CD4-positive, CD25-positive, alpha-beta regulatory T cell (primary cell): Measurements from ENCODE around the gene LMO7. TPM values are rescaled to one million over a fixed set of nuclear protein-coding genes. Genes with fewer than 3 reads are reported as not detected.

Experiments used
- ATAC-seq, 2 donors: fragments of 150-1000 bp; cut with Tn5 transposase; one replicate each; pipeline ENCODE4 v1.10.0; 2021; ENCODE audit warnings: low read depth in 2 of 2, moderate number of reproducible peaks in 2 of 2, moderate library complexity in 1 of 2
- DNase-seq, 3 donors: peaks; one replicate each; pipeline versions ENCODE4 v3.0.0 to v3.0.0-alpha.2; 2012 to 2022; ENCODE audit warnings: mixed read lengths in 1 of 3
- H3K27ac ChIP-seq: one replicate; pipeline ENCODE4 v1.7.0; 2013; ENCODE audit warnings: mild to moderate bottlenecking, low read length; ENCODE audit not compliant: insufficient read depth, poor library complexity, severe bottlenecking
- H3K27me3 ChIP-seq: one replicate; pipeline ENCODE4 v1.7.0; 2013; ENCODE audit warnings: low read length; ENCODE audit not compliant: control insufficient read depth, insufficient read depth
- H3K36me3 ChIP-seq: one replicate; pipeline ENCODE4 v1.7.0; 2013; ENCODE audit warnings: mild to moderate bottlenecking, low read length, moderate library complexity; ENCODE audit not compliant: control insufficient read depth, insufficient read depth
- H3K4me1 ChIP-seq: 2 replicates; pipeline ENCODE4 v1.7.0; 2013; ENCODE audit warnings: mild to moderate bottlenecking, low read length; ENCODE audit not compliant: insufficient read depth, control insufficient read depth, poor library complexity, severe bottlenecking
- H3K4me3 ChIP-seq: one replicate; pipeline ENCODE4 v1.7.0; 2013; ENCODE audit warnings: low read depth, mild to moderate bottlenecking, low read length, moderate library complexity
- H3K9me3 ChIP-seq, 2 experiments: 1 replicate in 1 of 2; 2 replicates in 1 of 2; pipeline ENCODE4 v1.7.0; 2013; ENCODE audit warnings: low read length in 2 of 2, mild to moderate bottlenecking in 1 of 2, moderate library complexity in 1 of 2; ENCODE audit not compliant: control insufficient read depth in 2 of 2
- H3K27ac Mint-ChIP-seq, 3 donors: one replicate each; pipeline ENCODE4 v1.8.0; 2020 to 2022; ENCODE audit warnings: mild to moderate bottlenecking in 3 of 3, mixed read lengths in 3 of 3, moderate library complexity in 2 of 3
- H3K27me3 Mint-ChIP-seq: one replicate; pipeline ENCODE4 v1.8.0; 2022; ENCODE audit warnings: mild to moderate bottlenecking, mixed read lengths
- H3K36me3 Mint-ChIP-seq: one replicate; pipeline ENCODE4 v1.8.0; 2020; ENCODE audit warnings: mixed read lengths
- H3K4me1 Mint-ChIP-seq, 4 donors: one replicate each; pipeline ENCODE4 v1.8.0; 2020 to 2022; ENCODE audit warnings: mixed read lengths in 4 of 4, mild to moderate bottlenecking in 1 of 4
- H3K4me3 Mint-ChIP-seq, 4 donors: one replicate each; pipeline ENCODE4 v1.8.0; 2020 to 2022; ENCODE audit warnings: mild to moderate bottlenecking in 4 of 4, mixed read lengths in 4 of 4, moderate library complexity in 3 of 4
- H3K9me3 Mint-ChIP-seq, 7 donors: one replicate each; pipeline ENCODE4 v1.8.0; 2020 to 2022; ENCODE audit warnings: mixed read lengths in 7 of 7, mild to moderate bottlenecking in 3 of 7, moderate library complexity in 2 of 7
- polyA plus RNA-seq, 4 donors: library from polyadenylated mRNA; unstranded; fragments of 300-500 nt; fragmentation: Illumina TruSeq; gene quantifications; one replicate each; pipeline ENCODE4 v1.2.3, GENCODE V29; 2021
- total RNA-seq: library from RNA; stranded (reverse); gene quantifications from one replicate; pipeline ENCODE4 v1.2.3, GENCODE V29; 2022

LMO7 gene
- total and polyA plus RNA-seq, 5 donors from 2014 or later, result 4.2 to 22.5 (median 10.6) TPM

DNA sequence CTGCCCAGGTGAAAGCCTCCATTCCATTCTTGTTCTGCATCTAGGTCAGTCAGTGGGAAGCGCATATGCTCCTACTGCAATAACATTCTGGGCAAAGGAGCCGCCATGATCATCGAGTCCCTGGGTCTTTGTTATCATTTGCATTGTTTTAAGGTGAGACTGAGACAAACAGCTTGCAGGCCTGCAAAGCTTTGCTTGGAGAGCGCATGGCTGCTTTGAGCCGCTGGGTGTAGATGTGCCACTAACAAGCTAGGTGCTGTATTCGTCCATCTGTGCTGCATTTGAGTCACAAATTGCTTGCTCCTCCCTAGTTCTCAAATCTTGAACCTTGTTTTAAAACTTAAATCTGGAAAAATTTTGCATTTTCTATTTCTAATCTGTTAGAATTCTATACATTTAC, 219.1 kb downstream of the LMO7 start:
- no peaks in the 10 kb centered on the region for H3K4me1 ChIP-seq
- H3K27me3 ChIP-seq, result no peaks in the 10 kb centered on the region
- H3K36me3 ChIP-seq, result no peaks in the 10 kb centered on the region
- no peak for ATAC-seq
- Mint-ChIP-seq H3K27ac (no peak overlapping the region), H3K4me1 (no peaks in the 10 kb centered on the region), H3K4me3 (no peak overlapping the region), H3K9me3 (no peaks in the 10 kb centered on the region), H3K36me3 (peaks cover 41% of the 10 kb centered on the region), H3K27me3 (no peaks in the 10 kb centered on the region)
- no peaks in the 10 kb centered on the region for H3K9me3 ChIP-seq
- H3K27ac ChIP-seq, result no peak overlapping the region
- DNase-seq, result no peak
- H3K4me3 ChIP-seq, result no peak overlapping the region

DNA sequence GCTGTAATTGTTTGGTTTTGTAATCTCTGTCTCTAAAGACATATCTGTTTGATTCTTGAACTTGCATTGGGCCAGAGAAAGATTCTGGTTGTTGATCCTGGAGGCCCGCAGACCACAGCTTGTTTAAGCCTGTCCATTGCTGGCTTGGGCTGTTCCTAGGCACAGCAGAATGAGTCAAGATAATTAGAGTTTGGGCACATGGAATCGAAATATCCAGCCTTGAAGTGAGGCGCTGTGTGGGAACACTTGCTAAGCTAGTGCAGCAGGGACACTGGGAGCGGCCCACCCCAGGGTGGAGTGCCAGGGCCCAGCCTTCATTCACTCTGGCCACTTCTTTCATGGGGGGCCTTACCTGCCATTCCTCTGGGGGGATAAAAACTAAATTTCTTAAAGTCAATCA, 219.7 kb downstream of the LMO7 start:
- Histone ChIP-seq H3K4me1 (no peaks in the 10 kb centered on the region), H3K36me3 (no peaks in the 10 kb centered on the region), H3K27me3 (no peaks in the 10 kb centered on the region), H3K4me3 (no peak overlapping the region), H3K9me3 (no peaks in the 10 kb centered on the region), H3K27ac (no peak overlapping the region)
- H3K9me3 Mint-ChIP-seq, result no peaks in the 10 kb centered on the region
- H3K36me3 Mint-ChIP-seq, result peaks cover 35% of the 10 kb centered on the region
- no peak for DNase-seq
- H3K27me3 Mint-ChIP-seq, result no peaks in the 10 kb centered on the region
- ATAC-seq, result no peak
- H3K4me3 Mint-ChIP-seq, result no peak overlapping the region
- H3K27ac Mint-ChIP-seq, result no peak overlapping the region
- H3K4me1 Mint-ChIP-seq, result no peaks in the 10 kb centered on the region

GRCh38 chr13:75857291-75857690, 221.2 kb downstream of the LMO7 start:
- Histone ChIP-seq H3K9me3 (no peaks in the 10 kb centered on the region), H3K27me3 (no peaks in the 10 kb centered on the region), H3K36me3 (no peaks in the 10 kb centered on the region), H3K4me3 (no peak overlapping the region), H3K27ac (no peak overlapping the region), H3K4me1 (no peaks in the 10 kb centered on the region)
- no peaks in the 10 kb centered on the region for H3K9me3 Mint-ChIP-seq
- H3K4me1 Mint-ChIP-seq, result no peaks in the 10 kb centered on the region
- H3K36me3 Mint-ChIP-seq, result peaks cover 34% of the 10 kb centered on the region
- DNase-seq (no peak), ATAC-seq (no peak)
- no peaks in the 10 kb centered on the region for H3K27me3 Mint-ChIP-seq
- peak overlapping the region in 1 of 3 donors; percentile 7 for H3K27ac Mint-ChIP-seq
- no peak overlapping the region for H3K4me3 Mint-ChIP-seq

- Histone ChIP-seq H3K27ac (no peak overlapping the region), H3K4me3 (no peak overlapping the region), H3K4me1 (no peaks in the 10 kb centered on the region), H3K27me3 (no peaks in the 10 kb centered on the region), H3K36me3 (no peaks in the 10 kb centered on the region), H3K9me3 (no peaks in the 10 kb centered on the region)
- Mint-ChIP-seq H3K27ac (no peak overlapping the region), H3K4me3 (no peak overlapping the region), H3K9me3 (no peaks in the 10 kb centered on the region), H3K36me3 (peaks cover 21% of the 10 kb centered on the region), H3K27me3 (no peaks in the 10 kb centered on the region), H3K4me1 (no peaks in the 10 kb centered on the region)
- ATAC-seq, result no peak
- DNase-seq, result no peak
Measured at GRCh38 chr13:75860935-75861334, 224.8 kb downstream of the LMO7 start.

GRCh38 chr13:75861786-75862185, 225.7 kb downstream of the LMO7 start:
- no peaks in the 10 kb centered on the region for H3K27me3 Mint-ChIP-seq

GRCh38 chr13:75864718-75865117, 228.6 kb downstream of the LMO7 start:
- Histone ChIP-seq H3K27ac (no peak overlapping the region), H3K27me3 (peaks cover 1% of the 10 kb centered on the region), H3K4me1 (no peaks in the 10 kb centered on the region), H3K36me3 (no peaks in the 10 kb centered on the region), H3K4me3 (no peak overlapping the region), H3K9me3 (no peaks in the 10 kb centered on the region)
- no peak for ATAC-seq
- Mint-ChIP-seq H3K36me3 (peaks cover 3% of the 10 kb centered on the region), H3K9me3 (no peaks in the 10 kb centered on the region), H3K27ac (no peak overlapping the region), H3K4me3 (no peak overlapping the region), H3K4me1 (no peaks in the 10 kb centered on the region), H3K27me3 (peaks cover 4% of the 10 kb centered on the region)
- DNase-seq, result no peak

More at GRCh38 chr13:75861786-75862185, 225.7 kb downstream of the LMO7 start:
- H3K27ac ChIP-seq, result no peak overlapping the region
- H3K4me3 Mint-ChIP-seq, result no peak overlapping the region
- H3K4me3 ChIP-seq, result no peak overlapping the region
- no peak for ATAC-seq
- H3K36me3 ChIP-seq, result no peaks in the 10 kb centered on the region
- H3K9me3 ChIP-seq, result no peaks in the 10 kb centered on the region
- H3K27me3 ChIP-seq, result no peaks in the 10 kb centered on the region
- H3K27ac Mint-ChIP-seq, result no peak overlapping the region
- no peaks in the 10 kb centered on the region for H3K4me1 Mint-ChIP-seq
- no peaks in the 10 kb centered on the region for H3K9me3 Mint-ChIP-seq
- no peak for DNase-seq
- no peaks in the 10 kb centered on the region for H3K4me1 ChIP-seq
- H3K36me3 Mint-ChIP-seq, result peaks cover 14% of the 10 kb centered on the region

GRCh38 chr13:75867379-75868117, 231.4 kb downstream of the LMO7 start:
- Mint-ChIP-seq H3K27ac (no peak overlapping the region), H3K27me3 (peaks cover 24% of the 10 kb centered on the region), H3K36me3 (no peaks in the 10 kb centered on the region), H3K4me3 (no peak overlapping the region), H3K4me1 (peaks cover 0 to 6% (median 3%) of the 10 kb centered on the region in 4 donors), H3K9me3 (no peaks in the 10 kb centered on the region)
- no peak overlapping the region for H3K27ac ChIP-seq
- ATAC-seq (no peak), DNase-seq (no peak)
- H3K9me3 ChIP-seq, result no peaks in the 10 kb centered on the region
- H3K36me3 ChIP-seq, result no peaks in the 10 kb centered on the region
- no peak overlapping the region for H3K4me3 ChIP-seq
- H3K27me3 ChIP-seq, result peaks cover 1% of the 10 kb centered on the region
- H3K4me1 ChIP-seq, result no peaks in the 10 kb centered on the region

GRCh38 chr13:75869981-75870380, 233.9 kb downstream of the LMO7 start:
- Histone ChIP-seq H3K4me1 (no peaks in the 10 kb centered on the region), H3K27ac (no peak overlapping the region), H3K4me3 (peak overlapping the region; percentile 56), H3K36me3 (no peaks in the 10 kb centered on the region), H3K9me3 (no peaks in the 10 kb centered on the region), H3K27me3 (peaks cover 1% of the 10 kb centered on the region)
- peak in 2 of 3 donors; percentile 5 to 53 for DNase-seq
- H3K4me1 Mint-ChIP-seq, result peaks cover 0 to 8% (median 4%) of the 10 kb centered on the region in 4 donors
- H3K9me3 Mint-ChIP-seq, result no peaks in the 10 kb centered on the region
- peak in 1 of 2 donors; percentile 44 for ATAC-seq
- H3K36me3 Mint-ChIP-seq, result no peaks in the 10 kb centered on the region
- H3K27ac Mint-ChIP-seq, result peak overlapping the region in 1 of 3 donors; percentile 14
- H3K4me3 Mint-ChIP-seq, result peak overlapping the region in 2 of 4 donors; percentile 55 to 77
- peaks cover 24% of the 10 kb centered on the region for H3K27me3 Mint-ChIP-seq
